HL-60 (cell line): ENCODE data around the gene ATP11A.

Experiments used
- DNase-seq, 2 experiments: peaks; one replicate each; pipeline ENCODE4 v3.0.0-alpha.2; 2010 to 2020; ENCODE audit warnings: low read depth in 1 of 2, low spot score in 1 of 2
- H3K27ac ChIP-seq: fragments of 250-450 bp; sonication (Bioruptor Pico); replicated peaks from 2 replicates; pipeline ENCODE4 v1.5.1; 2020; ENCODE audit warnings: mild to moderate bottlenecking, moderate library complexity
- H3K27me3 ChIP-seq: fragments of 250-450 bp; sonication (Bioruptor Pico); 2 replicates; pipeline ENCODE4 v1.5.1; 2021; ENCODE audit warnings: mild to moderate bottlenecking, moderate library complexity; ENCODE audit not compliant: insufficient read depth, poor library complexity, severe bottlenecking
- H3K4me3 ChIP-seq: replicated peaks from 2 replicates; pipeline ENCODE4 v1.5.1; 2011; ENCODE audit warnings: mild to moderate bottlenecking, control low read depth, low read length; ENCODE audit not compliant: insufficient read depth
- CTCF ChIP-seq: IDR thresholded peaks from one replicate; pipeline ENCODE4 v1.5.1; 2011; ENCODE audit warnings: low read length, control low read depth, inconsistent platforms; ENCODE audit not compliant: insufficient read depth
- GABPA ChIP-seq: IDR thresholded peaks from 2 replicates; pipeline ENCODE4 v1.6.1; 2012; ENCODE audit warnings: low read depth
- POLR2AphosphoS5 ChIP-seq: IDR thresholded peaks from 2 replicates; pipeline ENCODE4 v1.6.1; 2012; ENCODE audit warnings: low read depth
- REST ChIP-seq: IDR thresholded peaks from 2 replicates; pipeline ENCODE4 v1.6.1; 2012; ENCODE audit warnings: low read depth; ENCODE audit not compliant: insufficient replicate concordance
- SPI1 ChIP-seq: IDR thresholded peaks from 2 replicates; pipeline ENCODE4 v1.6.1; 2012; ENCODE audit warnings: low read depth, mild to moderate bottlenecking, borderline replicate concordance

The ATP11A gene

DNA sequence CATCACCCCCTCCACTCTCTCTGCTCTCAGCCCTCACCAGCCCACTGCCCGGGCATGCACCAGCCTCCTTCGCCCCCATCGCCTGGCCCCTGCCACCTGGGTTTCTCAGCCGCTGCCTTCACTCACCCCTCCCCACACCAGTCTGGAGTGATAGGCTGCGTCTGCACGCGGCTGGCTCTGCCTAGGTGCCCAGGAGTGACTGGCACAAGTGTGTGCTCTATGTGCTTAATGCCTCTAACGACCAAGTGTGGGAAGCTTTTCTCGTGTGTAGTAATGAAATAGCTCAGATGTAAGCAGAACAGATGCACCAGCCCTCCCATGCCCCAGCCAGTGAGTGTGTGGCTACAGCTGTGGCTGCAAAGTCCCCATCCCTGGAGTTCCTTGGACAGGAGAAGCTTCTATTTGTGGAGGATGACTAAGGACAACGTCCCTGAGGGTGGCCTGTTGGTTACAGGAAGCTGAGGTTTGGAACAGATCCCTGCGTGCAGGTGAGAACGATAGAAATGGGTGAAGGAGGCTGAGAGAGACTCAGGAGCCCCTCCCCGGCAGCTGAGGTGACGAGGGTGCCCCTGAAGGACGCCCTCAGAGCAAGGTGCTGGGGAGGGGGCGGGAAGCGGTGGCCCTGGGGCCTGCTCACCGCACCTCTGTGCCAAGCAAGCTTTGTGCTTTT lies 35.6 kb downstream of the ATP11A start:
- Histone ChIP-seq H3K27me3 (no peaks in the 10 kb centered on the region), H3K4me3 (no peak overlapping the region), H3K27ac (peak overlapping the region; percentile 2; the same call in 1 of the 2 replicates)
- peak; percentile 42 to 81 for DNase-seq
- TF ChIP-seq CTCF: no peak
- peak; percentile 24 for TF ChIP-seq REST
- TF ChIP-seq POLR2AphosphoS5: peak; percentile 45; the same call in 1 of the 2 replicates
- no peak for TF ChIP-seq GABPA
- peak; percentile 0; the same call in 1 of the 2 replicates for TF ChIP-seq SPI1

DNA sequence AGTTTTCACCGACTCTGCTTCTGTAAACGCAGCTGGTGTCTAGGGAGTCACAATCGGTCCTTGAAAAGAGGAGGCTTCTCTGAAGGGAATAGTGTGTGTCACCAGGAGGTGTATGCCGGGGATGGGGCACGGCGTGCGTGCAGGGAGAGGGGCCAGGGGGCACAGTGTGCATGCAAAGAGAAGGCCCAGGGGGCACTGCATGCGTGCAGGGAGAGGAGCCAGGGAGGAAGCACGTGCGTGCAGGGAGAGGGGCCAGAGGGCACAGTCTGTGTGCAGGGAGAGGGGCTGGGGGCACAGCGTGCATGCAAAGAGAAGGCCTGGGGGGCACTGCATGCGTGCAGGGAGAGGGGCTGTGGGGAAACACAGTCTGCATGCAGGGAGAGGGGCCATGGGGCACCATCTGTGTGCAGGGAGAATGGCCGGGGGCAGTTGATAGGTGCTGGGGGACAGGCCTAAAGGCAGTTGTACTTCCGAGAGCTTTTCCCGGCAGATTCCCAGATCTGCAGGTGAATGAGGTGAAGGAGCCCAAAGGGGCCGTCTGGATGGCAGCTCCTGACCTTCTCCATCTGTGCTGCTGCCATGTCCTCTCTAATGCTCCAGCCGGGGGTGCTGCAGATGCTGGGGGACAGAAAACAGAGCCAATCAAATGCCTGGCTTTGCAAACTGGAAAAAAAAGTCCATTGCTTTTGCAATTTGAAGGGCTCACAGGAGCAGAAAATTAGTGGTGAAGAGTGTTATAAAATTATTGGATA lies 36.4 kb downstream of the ATP11A start:
- H3K4me3 ChIP-seq: no peak overlapping the region
- no peaks in the 10 kb centered on the region for H3K27me3 ChIP-seq
- peak overlapping the region; percentile 2; the same call in 1 of the 2 replicates for H3K27ac ChIP-seq
- no peak for TF ChIP-seq CTCF
- TF ChIP-seq REST: no peak
- no peak for TF ChIP-seq SPI1
- no peak for TF ChIP-seq GABPA
- TF ChIP-seq POLR2AphosphoS5: no peak
- DNase-seq: peak in 1 of 2 experiments; percentile 53

- no peak for TF ChIP-seq GABPA
- TF ChIP-seq POLR2AphosphoS5: no peak
- no peak for TF ChIP-seq CTCF
- TF ChIP-seq SPI1: no peak
- no peak for TF ChIP-seq REST
- Histone ChIP-seq H3K27ac (no peak overlapping the region), H3K27me3 (no peaks in the 10 kb centered on the region), H3K4me3 (no peak overlapping the region)
- DNase-seq: no peak
Observed at GRCh38 chr13:112727581-112727980, 37.7 kb downstream of the ATP11A start.
